D721Med (cell line): ENCODE data around the gene CLMN.

Source experiments
- DNase-seq: peaks from one replicate; pipeline ENCODE4 v3.0.0; 2011; ENCODE audit warnings: low spot score; ENCODE audit not compliant: insufficient read length
- FAIRE-seq: peaks from 2 replicates; lab custom pipeline; 2011; peaks lifted over from hg19 to GRCh38; lab: Jason Lieb, UNC
- CTCF ChIP-seq: IDR thresholded peaks from 2 replicates; pipeline ENCODE4 v1.5.1; 2012; ENCODE audit warnings: mild to moderate bottlenecking, control low read depth; ENCODE audit not compliant: insufficient read depth; ENCODE audit errors: missing control alignments

The CLMN gene

GRCh38 chr14:95337041-95337595, 17.4 kb upstream of the CLMN start:
- no peak for TF ChIP-seq CTCF
- no peak for FAIRE-seq
- no peak for DNase-seq

- DNase-seq (no peak), FAIRE-seq (no peak)
- no peak for TF ChIP-seq CTCF
Observed at GRCh38 chr14:95336192-95336760, 16.6 kb upstream of the CLMN start.

- TF ChIP-seq CTCF = no peak
- FAIRE-seq (no peak), DNase-seq (no peak)
Observed at GRCh38 chr14:95335071-95335470, 15.4 kb upstream of the CLMN start.

GRCh38 chr14:95334044-95334443, 14.3 kb upstream of the CLMN start:
- no peak for FAIRE-seq
- TF ChIP-seq CTCF = no peak
- DNase-seq = no peak

- FAIRE-seq (no peak), DNase-seq (no peak)
- TF ChIP-seq CTCF = no peak
Observed at GRCh38 chr14:95332641-95333040, 12.9 kb upstream of the CLMN start.

GRCh38 chr14:95331708-95332408, 12.2 kb upstream of the CLMN start:
- FAIRE-seq = no peak
- no peak for DNase-seq
- TF ChIP-seq CTCF = no peak
